Endothelial cell of umbilical vein (primary cell): Measurements from ENCODE around the gene ZMAT3. TPM values are rescaled to one million over a fixed set of nuclear protein-coding genes. Genes with fewer than 3 reads are reported as not detected.

Source experiments
- BruUV-seq: library from RNA; stranded (reverse); fragments of 400-500 nt; replicated peaks from 2 replicates; lab custom pipeline; 2021; lab: Mats Ljungman, UMichigan
- CTCF ChIA-PET: fragments of 300-600, 350-600 bp; sonication (Branson Sonifier 250); formaldehyde crosslinking; loops from one replicate; lab custom pipeline; 2021; ENCODE audit warnings: antibody characterized with exemption, inconsistent platforms; lab: Charles Lee
- POLR2A ChIA-PET: fragments of 300-600, 350-600 bp; sonication (Branson Sonifier 250); formaldehyde crosslinking; loops from one replicate; lab custom pipeline; 2021; ENCODE audit warnings: antibody characterized with exemption, inconsistent platforms; lab: Charles Lee
- DNase-seq: peaks from one replicate; pipeline ENCODE4 v3.0.0-alpha.2; 2011; ENCODE audit warnings: low read depth, low spot score
- FAIRE-seq: peaks from 2 replicates; lab custom pipeline; 2011; peaks lifted over from hg19 to GRCh38; lab: Jason Lieb, UNC
- H2AFZ ChIP-seq: 2 replicates; pipeline ENCODE4 v1.6.0; 2012; ENCODE audit warnings: low read depth, low read length, control low read depth, inconsistent platforms
- H3K27ac ChIP-seq: 2 replicates; pipeline ENCODE4 v1.5.1; 2011; ENCODE audit warnings: low read depth, mild to moderate bottlenecking, control low read depth, low read length, moderate library complexity; ENCODE audit not compliant: insufficient read depth
- H3K27me3 ChIP-seq, 2 experiments: 2 replicates each; pipeline versions ENCODE4 v1.6.0 to v1.6.1; 2011; ENCODE audit warnings: low read length in 2 of 2, mixed read lengths in 1 of 2; ENCODE audit not compliant: control insufficient read depth in 2 of 2, insufficient read depth in 2 of 2
- H3K36me3 ChIP-seq, 2 experiments: 2 replicates in 1 of 2; 3 replicates in 1 of 2; pipeline ENCODE4 v1.5.1; 2011; ENCODE audit warnings: low read length in 2 of 2, mild to moderate bottlenecking in 1 of 2, moderate library complexity in 1 of 2; ENCODE audit not compliant: control insufficient read depth in 2 of 2, insufficient read depth in 2 of 2; ENCODE audit errors: extremely low read depth in 1 of 2
- H3K4me1 ChIP-seq: 3 replicates; pipeline ENCODE4 v1.5.1; 2011; ENCODE audit warnings: mild to moderate bottlenecking, low read length; ENCODE audit not compliant: control insufficient read depth, insufficient read depth; ENCODE audit errors: extremely low read depth
- H3K4me2 ChIP-seq: 2 replicates; pipeline ENCODE4 v1.6.1; 2011; ENCODE audit warnings: low read length, control low read depth, mixed read lengths; ENCODE audit not compliant: insufficient read depth
- H3K4me3 ChIP-seq, 3 experiments: fragments of 200-600 bp in 1 of 3; sonication (generic), shearing (Covaris generic) in 1 of 3; replicated peaks in 1 of 3; 2 replicates each; pipeline ENCODE4 v1.5.1; 2011 to 2016; ENCODE audit warnings: control low read depth in 3 of 3, low read length in 3 of 3, mild to moderate bottlenecking in 2 of 3, inconsistent platforms in 1 of 3, low read depth in 1 of 3, moderate library complexity in 1 of 3; ENCODE audit not compliant: insufficient read depth in 1 of 3
- H3K79me2 ChIP-seq: 2 replicates; pipeline ENCODE4 v1.6.0; 2012; ENCODE audit warnings: low read length, inconsistent platforms; ENCODE audit not compliant: control insufficient read depth, insufficient read depth
- H3K9ac ChIP-seq: replicated peaks from 2 replicates; pipeline ENCODE3; 2011; ENCODE audit warnings: low read length, control low read depth; ENCODE audit not compliant: insufficient read depth; ENCODE audit errors: extremely low read depth
- H3K9me1 ChIP-seq: replicated peaks from 3 replicates; pipeline ENCODE4 v1.6.0; 2011; ENCODE audit warnings: mild to moderate bottlenecking, low read length; ENCODE audit not compliant: control insufficient read depth, insufficient read depth; ENCODE audit errors: extremely low read depth
- H3K9me3 ChIP-seq: replicated peaks from 2 replicates; pipeline ENCODE4 v1.5.1; 2012; ENCODE audit warnings: low read length, inconsistent platforms; ENCODE audit not compliant: control insufficient read depth, insufficient read depth
- H4K20me1 ChIP-seq: replicated peaks from 2 replicates; pipeline ENCODE3; 2011; ENCODE audit warnings: mild to moderate bottlenecking, low read length; ENCODE audit not compliant: control insufficient read depth, insufficient read depth; ENCODE audit errors: extremely low read depth
- EZH2 ChIP-seq: IDR thresholded peaks from 2 replicates; pipeline ENCODE4 v1.6.1; 2012; ENCODE audit warnings: borderline replicate concordance, low read depth, mild to moderate bottlenecking, moderate library complexity, low read length, inconsistent platforms; ENCODE audit not compliant: severe bottlenecking
- FOS ChIP-seq: IDR thresholded peaks from 2 replicates; pipeline ENCODE4 v1.6.1; 2011; ENCODE audit warnings: mild to moderate bottlenecking, low read length, moderate library complexity, borderline replicate concordance; ENCODE audit not compliant: insufficient read depth
- GATA2 ChIP-seq: IDR thresholded peaks from 2 replicates; pipeline ENCODE4 v1.7.0; 2011; ENCODE audit warnings: low read depth, mild to moderate bottlenecking, moderate library complexity, mixed read lengths, low read length; ENCODE audit not compliant: insufficient read length, insufficient read depth
- JUN ChIP-seq: IDR thresholded peaks from 2 replicates; pipeline ENCODE4 v1.6.1; 2011; ENCODE audit warnings: borderline replicate concordance, low read depth; ENCODE audit not compliant: insufficient read length, insufficient read depth
- MYC ChIP-seq: IDR thresholded peaks from one replicate; pipeline ENCODE4 v1.6.1; 2011; ENCODE audit warnings: mild to moderate bottlenecking, low read depth, low read length
- POLR2A ChIP-seq: IDR thresholded peaks from 2 replicates; pipeline ENCODE4 v1.6.1; 2012; ENCODE audit warnings: low read depth, mild to moderate bottlenecking, control low read depth, low read length
- POLR2AphosphoS5 ChIP-seq: IDR thresholded peaks from 2 replicates; pipeline ENCODE4 v1.6.1; 2012; ENCODE audit warnings: low read depth, mild to moderate bottlenecking, control low read depth, low read length, moderate library complexity; ENCODE audit not compliant: insufficient read depth
- dilution Hi-C: fragments of 300-500 bp; cut with MboI; formaldehyde crosslinking; loops from one replicate; pipeline ENCODE4 v1.15.0; 2019; ENCODE audit warnings: low sequenced_read_pairs; ENCODE audit not compliant: extremely low pct_ligation_motif_present
- intact Hi-C: fragments of 100-400 bp; cut with micrococcal nuclease; formaldehyde crosslinking; loops from one replicate; pipeline ENCODE4 v1.10.0; 2022
- polyA plus RNA-seq, 4 experiments: library from polyadenylated mRNA; depleted of rRNA in 3 of 4; stranded (reverse) in 3 of 4; unstranded in 1 of 4; fragments of >200 nt; gene quantifications; 2 replicates each; pipeline versions ENCODE4 v1.2.1 to v1.2.3, GENCODE V29; 2011 to 2012; ENCODE audit warnings: missing spikeins in 1 of 4
- total RNA-seq: library from RNA; stranded (reverse); gene quantifications from 2 replicates; pipeline ENCODE4 v1.2.3, GENCODE V29; 2021
- TF ChIP-seq, protein P1 (sequence below), 2 donors: IDR thresholded peaks; 1 replicate in 1 of 2; 2 replicates in 1 of 2; pipeline ENCODE4 v1.5.1; 2011; ENCODE audit warnings: low read length in 2 of 2, mild to moderate bottlenecking in 2 of 2, moderate library complexity in 2 of 2, control low read depth in 1 of 2, inconsistent platforms in 1 of 2, low read depth in 1 of 2; ENCODE audit not compliant: insufficient read depth in 1 of 2; ENCODE audit errors: extremely low read depth in 1 of 2
- TF ChIP-seq, protein P2 (sequence below): IDR thresholded peaks from 2 replicates; pipeline ENCODE4 v1.6.1; 2011; ENCODE audit not compliant: insufficient read depth, insufficient read length

Gene ZMAT3
- total and polyA plus RNA-seq, 2 donors (not counting 3 experiments of a cell fraction or from before 2014, with no cell fraction given), result 13.2 to 33.1 TPM

DNA sequence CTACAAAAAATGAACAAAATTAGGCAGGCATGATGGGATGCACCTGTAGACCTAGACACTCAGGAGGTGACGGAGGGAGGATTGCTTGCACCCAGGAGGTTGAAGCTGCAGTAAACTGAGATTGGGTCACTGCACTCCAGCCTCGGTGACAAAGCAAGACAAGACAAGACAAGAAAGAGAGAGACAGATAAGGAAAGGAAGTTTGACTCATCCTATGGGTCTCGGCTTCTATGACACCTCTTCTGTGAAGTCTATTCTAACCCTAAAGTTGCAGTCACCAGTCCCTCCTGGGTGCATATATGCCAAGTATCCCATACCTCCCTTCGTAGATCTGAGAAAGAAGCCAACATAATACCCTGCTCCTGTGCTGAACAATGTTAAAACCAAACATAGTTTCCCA is 7.9 kb upstream of the ZMAT3 start:
- Histone ChIP-seq H2AFZ (no peak overlapping the region), H3K4me1 (no peaks in the 10 kb centered on the region), H3K27me3 (peaks cover 0 to 5% of the 10 kb centered on the region in 2 experiments), H4K20me1 (no peaks in the 10 kb centered on the region), H3K4me3 (no peak overlapping the region), H3K79me2 (no peaks in the 10 kb centered on the region), H3K36me3 (no peaks in the 10 kb centered on the region), H3K9ac (no peak overlapping the region), H3K4me2 (no peak overlapping the region), H3K27ac (no peak overlapping the region), H3K9me1 (no peaks in the 10 kb centered on the region), H3K9me3 (no peaks in the 10 kb centered on the region)
- CTCF ChIA-PET, result no interaction called here
- dilution Hi-C loops (no loop called here), intact Hi-C loops (no loop called here)
- TF ChIP-seq POLR2A, result no peak
- no peak for TF ChIP-seq GATA2
- no peak for TF ChIP-seq POLR2AphosphoS5
- TF ChIP-seq, protein P1, sequence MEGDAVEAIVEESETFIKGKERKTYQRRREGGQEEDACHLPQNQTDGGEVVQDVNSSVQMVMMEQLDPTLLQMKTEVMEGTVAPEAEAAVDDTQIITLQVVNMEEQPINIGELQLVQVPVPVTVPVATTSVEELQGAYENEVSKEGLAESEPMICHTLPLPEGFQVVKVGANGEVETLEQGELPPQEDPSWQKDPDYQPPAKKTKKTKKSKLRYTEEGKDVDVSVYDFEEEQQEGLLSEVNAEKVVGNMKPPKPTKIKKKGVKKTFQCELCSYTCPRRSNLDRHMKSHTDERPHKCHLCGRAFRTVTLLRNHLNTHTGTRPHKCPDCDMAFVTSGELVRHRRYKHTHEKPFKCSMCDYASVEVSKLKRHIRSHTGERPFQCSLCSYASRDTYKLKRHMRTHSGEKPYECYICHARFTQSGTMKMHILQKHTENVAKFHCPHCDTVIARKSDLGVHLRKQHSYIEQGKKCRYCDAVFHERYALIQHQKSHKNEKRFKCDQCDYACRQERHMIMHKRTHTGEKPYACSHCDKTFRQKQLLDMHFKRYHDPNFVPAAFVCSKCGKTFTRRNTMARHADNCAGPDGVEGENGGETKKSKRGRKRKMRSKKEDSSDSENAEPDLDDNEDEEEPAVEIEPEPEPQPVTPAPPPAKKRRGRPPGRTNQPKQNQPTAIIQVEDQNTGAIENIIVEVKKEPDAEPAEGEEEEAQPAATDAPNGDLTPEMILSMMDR (IDR thresholded peaks at IDR 0.05; ENCODE audit: extremely low read depth in 1 of 2, insufficient read depth in 1 of 2, low read depth in 1 of 2, low read length in 2 of 2), result no peak
- TF ChIP-seq, protein P2, sequence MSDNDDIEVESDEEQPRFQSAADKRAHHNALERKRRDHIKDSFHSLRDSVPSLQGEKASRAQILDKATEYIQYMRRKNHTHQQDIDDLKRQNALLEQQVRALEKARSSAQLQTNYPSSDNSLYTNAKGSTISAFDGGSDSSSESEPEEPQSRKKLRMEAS, result no peak
- no peak for TF ChIP-seq EZH2
- TF ChIP-seq FOS, result no peak
- TF ChIP-seq MYC, result no peak
- TF ChIP-seq JUN, result no peak
- POLR2A ChIA-PET, result no interaction called here
- BruUV-seq, result no TSS peak
- no peak for FAIRE-seq
- DNase-seq, result no peak
